Gastroesophageal sphincter (tissue), 4 donors: ENCODE measurements around the gene GIPC2. TPM values are rescaled to one million over a fixed set of nuclear protein-coding genes. Genes with fewer than 3 reads are reported as not detected.
"Not testable (repeated sequence)": the region's sequence is repeated elsewhere in the genome, so short reads cannot be mapped to it uniquely, and the experiment has no call there.

Source experiments
- ATAC-seq: fragments of 150-250 bp; one replicate; pipeline ENCODE4 v1.9.1; 2016; ENCODE audit warnings: mild to moderate bottlenecking, moderate library complexity
- H3K27ac ChIP-seq, 4 donors: fragments of 200-600 bp; sonication (generic) in 3 of 4; 1 replicate in 3 of 4; 2 replicates in 1 of 4; pipeline ENCODE4 v1.5.1; 2016 to 2019
- H3K27me3 ChIP-seq: fragments of 200-600 bp; sonication (generic); one replicate; pipeline ENCODE4 v1.5.1; 2019
- H3K36me3 ChIP-seq, 2 donors: fragments of 200-600 bp; sonication (generic); one replicate each; pipeline ENCODE4 v1.5.1; 2019; ENCODE audit warnings: control low read depth in 1 of 2
- H3K4me1 ChIP-seq, 3 donors: fragments of 200-600 bp; sonication (generic); 1 replicate in 2 of 3; 2 replicates in 1 of 3; pipeline ENCODE4 v1.5.1; 2016 to 2019; ENCODE audit warnings: control low read depth in 2 of 3
- H3K4me3 ChIP-seq, 2 donors: fragments of 200-600 bp; sonication (generic); one replicate each; pipeline ENCODE4 v1.5.1; 2019; ENCODE audit warnings: mild to moderate bottlenecking in 1 of 2, moderate library complexity in 1 of 2
- H3K9me3 ChIP-seq, 3 donors: fragments of 200-600 bp; sonication (generic); one replicate each; pipeline ENCODE4 v1.5.1; 2017 to 2019; ENCODE audit warnings: control low read depth in 2 of 3
- CTCF ChIP-seq, 4 experiments: fragments of 200-600 bp in 2 of 4; fragments of 450-650 bp in 2 of 4; sonication (generic) in 1 of 4; IDR thresholded peaks; one replicate each; pipeline ENCODE4 v1.5.1; 2017 to 2019; ENCODE audit warnings: antibody characterized with exemption in 4 of 4, mild to moderate bottlenecking in 2 of 4, moderate library complexity in 2 of 4
- EP300 ChIP-seq: sonication (generic); formaldehyde crosslinking; IDR thresholded peaks from one replicate; pipeline ENCODE4 v1.6.1; 2017; ENCODE audit warnings: antibody characterized with exemption, mild to moderate bottlenecking
- POLR2A ChIP-seq, 2 donors: fragments of 450-650 bp; IDR thresholded peaks; one replicate each; pipeline ENCODE4 v1.6.1; 2017; ENCODE audit warnings: antibody characterized with exemption in 2 of 2, mild to moderate bottlenecking in 2 of 2, moderate library complexity in 1 of 2
- POLR2AphosphoS5 ChIP-seq: sonication (generic); formaldehyde crosslinking; IDR thresholded peaks from one replicate; pipeline ENCODE4 v1.6.1; 2017; ENCODE audit warnings: antibody characterized with exemption
- WGBS, 2 donors: methylation state at CpG; one replicate each; pipeline ENCODE4 v1.1.5; 2018; ENCODE audit warnings: low coverage in 1 of 2; 5-methylcytosine and 5-hydroxymethylcytosine counted together
- total RNA-seq, 4 donors: library from RNA; depleted of rRNA; stranded (reverse); fragments of >200 nt; gene quantifications; one replicate each; pipeline ENCODE4 v1.1.0, GENCODE V29; 2016

Gene GIPC2
- total RNA-seq, 4 donors from 2014 or later = 2.2 to 9.0 (median 5.5) TPM

DNA sequence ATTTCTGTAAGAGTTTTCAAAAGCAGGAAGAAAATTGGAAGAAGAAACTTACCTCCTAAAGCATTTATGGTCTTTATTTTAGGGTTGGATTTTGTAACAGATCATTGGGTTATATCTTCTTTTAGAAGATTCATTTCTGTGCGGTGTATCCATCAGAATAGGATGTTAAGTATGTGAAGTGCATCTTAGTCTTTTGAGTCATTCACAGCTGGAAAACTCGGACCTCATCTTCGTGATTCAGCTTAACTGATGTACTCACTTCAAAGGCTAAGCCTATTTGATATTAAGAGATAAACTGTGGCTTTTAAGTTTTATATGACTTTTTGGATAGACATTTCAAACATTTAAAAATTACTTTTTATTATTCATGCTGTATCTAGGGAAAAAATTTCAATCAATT, 56.3 kb downstream of the GIPC2 start:
- Histone ChIP-seq H3K27me3 (no peaks in the 10 kb centered on the region), H3K36me3 (no peaks in the 10 kb centered on the region), H3K4me1 (no peaks in the 10 kb centered on the region), H3K9me3 (no peaks in the 10 kb centered on the region), H3K27ac (peak overlapping the region in 1 of 4 donors; percentile 30), H3K4me3 (no peak overlapping the region)
- WGBS, 2 donors = 76 to 80% methylated on average over 3 of the region's 3 CpGs
- no peak for TF ChIP-seq CTCF (IDR thresholded peaks at IDR 0.05)
- TF ChIP-seq POLR2A (IDR thresholded peaks at IDR 0.05) = no peak
- TF ChIP-seq POLR2AphosphoS5 = no peak
- TF ChIP-seq EP300 = no peak
- ATAC-seq = no peak

- WGBS, 2 donors = 86 to 89% methylated on average over 1 to 2 of the region's 2 CpGs
- TF ChIP-seq POLR2AphosphoS5 (no peak), EP300 (no peak), CTCF (IDR thresholded peaks at IDR 0.05) (no peak), POLR2A (IDR thresholded peaks at IDR 0.05) (no peak)
- Histone ChIP-seq H3K4me3 (no peak overlapping the region), H3K9me3 (no peaks in the 10 kb centered on the region), H3K27ac (no peak overlapping the region), H3K36me3 (no peaks in the 10 kb centered on the region), H3K4me1 (no peaks in the 10 kb centered on the region), H3K27me3 (no peaks in the 10 kb centered on the region)
- no peak for ATAC-seq
Observed at GRCh38 chr1:78102916-78103315, 57.1 kb downstream of the GIPC2 start.

DNA sequence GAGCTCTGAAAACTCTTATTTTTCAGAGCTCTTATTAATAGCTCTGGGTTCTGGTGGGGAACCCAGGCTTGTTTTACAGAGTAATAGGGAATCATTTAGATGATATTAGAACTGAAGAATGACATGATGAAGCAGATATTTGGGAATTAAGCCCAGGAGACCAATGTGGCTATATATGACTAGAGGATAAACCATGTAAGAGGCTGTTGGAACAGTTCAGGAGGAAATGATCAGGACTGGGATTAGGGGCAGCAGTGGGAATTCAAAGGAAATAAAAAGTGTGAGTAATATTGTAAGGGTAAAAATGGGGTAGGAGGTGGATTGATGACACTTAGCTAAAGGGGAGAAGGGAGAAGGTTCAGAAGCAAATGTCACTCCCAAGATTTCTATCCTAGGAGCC, 58.6 kb downstream of the GIPC2 start:
- Histone ChIP-seq H3K4me1 (no peaks in the 10 kb centered on the region), H3K27me3 (no peaks in the 10 kb centered on the region), H3K27ac (no peak overlapping the region), H3K4me3 (no peak overlapping the region), H3K9me3 (no peaks in the 10 kb centered on the region), H3K36me3 (no peaks in the 10 kb centered on the region)
- no peak for ATAC-seq
- TF ChIP-seq CTCF (IDR thresholded peaks at IDR 0.05) (no peak), POLR2AphosphoS5 (no peak), POLR2A (IDR thresholded peaks at IDR 0.05) (no peak), EP300 (no peak)

DNA sequence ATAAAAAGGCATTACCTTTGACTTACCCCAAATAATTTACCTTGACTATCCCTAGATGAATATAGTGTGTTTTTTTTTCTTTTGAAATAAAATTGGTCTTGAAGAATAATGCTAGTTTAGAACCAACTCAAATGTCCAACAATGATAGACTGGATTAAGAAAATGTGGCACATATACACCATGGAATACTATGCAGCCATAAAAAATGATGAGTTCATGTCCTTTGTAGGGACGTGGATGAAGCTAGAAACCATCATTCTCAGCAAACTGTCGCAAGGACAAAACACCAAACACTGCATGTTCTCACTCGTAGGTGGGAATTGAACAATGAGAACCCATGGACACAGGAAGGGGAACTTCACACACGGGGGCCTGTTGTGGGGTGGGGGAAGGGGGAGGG, 63.9 kb downstream of the GIPC2 start:
- H3K4me1 ChIP-seq, H3K9me3 ChIP-seq, H3K36me3 ChIP-seq, H3K4me3 ChIP-seq, H3K27ac ChIP-seq, ATAC-seq, H3K27me3 ChIP-seq: not testable (repeated sequence)
- WGBS, 2 donors = 89 to 100% methylated on average over 2 to 3 of the region's 4 CpGs

DNA sequence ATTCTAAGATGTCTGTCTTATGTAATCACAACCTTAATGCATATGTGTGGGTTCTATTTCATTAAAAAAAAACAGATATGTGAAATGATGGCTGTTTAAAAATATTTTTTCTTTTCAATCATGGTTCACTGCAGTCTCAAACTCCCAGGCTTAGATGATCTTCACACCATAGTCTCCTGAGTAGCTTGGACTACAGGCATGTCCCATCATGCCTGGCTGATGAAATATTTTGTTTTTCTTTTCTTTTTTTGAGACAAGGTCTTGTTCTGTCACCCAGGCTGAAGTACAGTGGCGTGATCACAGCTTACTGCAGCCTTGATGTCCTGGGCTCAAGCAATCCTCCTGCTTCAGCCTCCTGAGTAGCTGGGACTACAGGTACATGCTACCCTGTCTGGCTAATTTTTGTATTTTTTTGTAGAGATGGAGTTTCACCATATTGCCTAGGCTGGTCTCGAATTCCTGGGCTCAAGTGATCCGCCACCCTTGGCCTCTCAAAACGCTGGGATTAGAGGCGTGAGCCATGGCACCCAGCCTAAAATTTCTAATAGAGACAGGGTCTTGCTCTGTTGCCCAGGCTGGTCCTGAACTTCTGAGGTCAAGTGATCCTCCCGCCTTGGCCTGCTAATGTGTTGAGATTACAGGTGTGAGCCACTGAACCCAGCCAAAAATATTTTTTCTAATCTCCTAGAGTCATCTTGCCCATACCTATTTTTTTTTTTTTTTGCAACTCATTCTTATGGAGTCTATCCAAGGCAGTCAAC, 67.6 kb downstream of the GIPC2 start:
- no peaks in the 10 kb centered on the region for H3K9me3 ChIP-seq
- WGBS, 2 donors = 75 to 89% methylated on average over 2 to 6 of the region's 6 CpGs
- peak overlapping the region in 1 of 4 donors; percentile 66 for H3K27ac ChIP-seq
- ATAC-seq = no peak
- H3K4me3 ChIP-seq = no peak overlapping the region
- no peaks in the 10 kb centered on the region for H3K27me3 ChIP-seq
- H3K36me3 ChIP-seq = no peaks in the 10 kb centered on the region
- TF ChIP-seq CTCF (IDR thresholded peaks at IDR 0.05) (no peak), POLR2AphosphoS5 (no peak), EP300 (no peak), POLR2A (IDR thresholded peaks at IDR 0.05) (no peak)
- H3K4me1 ChIP-seq = peaks cover 0 to 8% (median 0%) of the 10 kb centered on the region in 3 donors
